GM19193 (cell line): ENCODE results near the gene GAMT.

ENCODE experiments used
- POLR2A ChIP-seq: IDR thresholded peaks from 4 replicates; pipeline ENCODE4 v1.6.1; 2011; ENCODE audit not compliant: insufficient read depth, insufficient read length; ENCODE audit errors: extremely low read depth

GAMT gene

DNA sequence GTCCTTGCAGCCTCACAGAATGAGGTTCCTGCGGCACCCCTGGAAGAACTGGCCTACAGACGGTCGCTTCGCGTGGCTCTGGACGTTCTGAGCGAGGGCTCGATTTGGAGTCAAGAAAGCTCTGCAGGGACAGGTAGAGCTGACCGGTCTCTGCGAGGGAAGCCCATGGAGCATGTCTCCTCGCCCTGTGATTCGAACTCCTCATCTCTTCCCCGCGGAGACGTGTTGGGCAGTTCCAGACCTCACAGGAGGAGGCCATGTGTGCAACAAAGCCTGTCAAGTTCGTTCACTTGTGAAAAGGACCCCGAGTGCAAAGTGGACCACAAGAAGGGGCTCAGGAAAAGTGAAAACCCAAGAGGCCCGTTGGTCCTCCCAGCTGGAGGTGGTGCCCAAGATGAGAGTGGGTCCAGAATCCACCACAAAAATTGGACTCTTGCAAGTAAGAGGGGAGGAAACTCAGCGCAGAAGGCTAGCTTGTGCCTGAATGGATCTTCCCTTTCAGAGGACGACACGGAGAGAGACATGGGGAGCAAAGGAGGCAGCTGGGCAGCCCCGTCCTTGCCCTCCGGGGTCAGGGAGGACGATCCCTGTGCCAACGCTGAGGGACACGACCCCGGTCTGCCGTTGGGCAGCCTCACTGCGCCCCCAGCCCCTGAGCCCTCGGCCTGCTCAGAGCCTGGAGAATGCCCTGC lies 41.1 kb downstream of the GAMT start:
- no peak for TF ChIP-seq POLR2A

DNA sequence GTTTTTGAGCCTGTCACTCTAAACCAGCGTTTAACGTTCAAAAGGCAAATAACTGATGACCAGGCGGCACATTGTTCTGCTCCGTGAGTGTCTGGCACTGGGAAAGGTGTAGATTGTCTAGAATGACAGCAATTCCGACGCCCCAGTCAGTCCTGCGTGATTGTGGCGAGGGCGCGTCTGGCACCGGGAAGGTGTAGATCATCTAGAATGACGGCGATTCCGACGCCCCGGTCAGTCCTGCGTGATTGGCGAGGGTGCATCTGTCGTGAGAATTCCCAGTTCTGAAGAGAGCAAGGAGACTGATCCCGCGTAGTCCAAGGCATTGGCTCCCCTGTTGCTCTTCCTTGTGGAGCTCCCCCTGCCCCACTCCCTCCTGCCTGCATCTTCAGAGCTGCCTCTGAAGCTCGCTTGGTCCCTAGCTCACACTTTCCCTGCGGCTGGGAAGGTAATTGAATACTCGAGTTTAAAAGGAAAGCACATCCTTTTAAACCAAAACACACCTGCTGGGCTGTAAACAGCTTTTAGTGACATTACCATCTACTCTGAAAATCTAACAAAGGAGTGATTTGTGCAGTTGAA lies 43.7 kb downstream of the GAMT start:
- TF ChIP-seq POLR2A = no peak

DNA sequence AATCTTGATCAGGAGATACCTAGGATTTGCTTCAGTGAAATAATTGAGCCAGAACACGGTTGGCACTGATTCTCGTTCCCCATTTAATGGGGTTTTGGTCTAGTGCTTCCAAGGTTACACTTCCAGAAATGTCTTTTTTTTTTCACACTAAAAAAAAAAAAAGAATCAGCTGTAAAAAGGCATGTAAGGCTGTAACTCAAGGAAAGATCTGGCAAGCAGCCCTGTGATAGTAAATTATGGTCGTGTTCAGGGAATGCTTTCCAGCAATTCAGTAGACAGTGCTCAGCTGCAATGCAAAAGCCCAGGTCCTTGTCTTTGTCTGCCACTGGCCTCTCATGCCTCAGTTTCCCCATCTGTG lies 44.9 kb downstream of the GAMT start:
- TF ChIP-seq POLR2A = no peak

DNA sequence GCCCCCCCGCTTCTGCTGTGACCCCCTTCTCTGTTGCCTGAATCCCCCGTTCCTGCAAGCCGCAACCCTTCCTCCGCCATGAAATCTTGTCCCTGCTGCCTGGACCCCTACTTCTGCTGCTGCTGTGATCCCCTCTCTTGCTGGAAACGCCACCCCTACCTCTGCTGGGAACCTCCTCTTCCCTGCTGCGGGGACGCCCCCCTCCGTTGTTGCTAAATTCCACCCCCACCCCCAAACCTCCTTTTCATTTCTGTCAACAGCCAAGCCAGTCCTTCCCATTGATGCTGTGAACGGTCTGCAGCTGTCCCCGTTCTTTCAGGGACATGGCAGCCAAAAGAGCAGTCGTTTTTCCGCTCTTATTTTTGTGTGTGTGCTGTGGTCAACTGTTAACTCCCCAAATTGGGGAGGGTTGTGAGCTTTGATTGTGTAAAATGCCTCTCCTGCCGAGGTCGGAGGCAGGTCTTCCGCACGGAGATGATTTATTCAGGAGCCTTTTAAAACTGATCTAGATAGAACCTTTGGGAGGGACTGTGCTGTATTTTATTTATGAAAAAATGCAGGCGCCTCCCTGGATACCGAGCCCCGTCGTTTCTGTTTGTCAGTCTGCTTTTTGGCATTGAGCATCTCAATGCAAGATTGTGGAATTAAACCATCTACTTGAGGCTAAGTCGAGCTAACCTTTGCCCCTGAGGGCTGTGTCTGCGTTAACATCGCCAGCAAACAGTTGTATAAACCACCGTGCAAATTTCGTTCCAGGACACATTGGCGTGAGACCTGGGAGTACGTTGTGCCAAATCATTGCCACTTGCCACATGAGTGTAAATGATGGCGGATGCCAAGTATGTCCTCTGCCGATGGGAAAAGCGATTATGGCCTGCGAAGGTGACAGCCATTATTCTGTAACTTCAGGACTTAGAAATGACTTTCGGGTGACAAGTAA lies 45.5 kb downstream of the GAMT start:
- no peak for TF ChIP-seq POLR2A

DNA sequence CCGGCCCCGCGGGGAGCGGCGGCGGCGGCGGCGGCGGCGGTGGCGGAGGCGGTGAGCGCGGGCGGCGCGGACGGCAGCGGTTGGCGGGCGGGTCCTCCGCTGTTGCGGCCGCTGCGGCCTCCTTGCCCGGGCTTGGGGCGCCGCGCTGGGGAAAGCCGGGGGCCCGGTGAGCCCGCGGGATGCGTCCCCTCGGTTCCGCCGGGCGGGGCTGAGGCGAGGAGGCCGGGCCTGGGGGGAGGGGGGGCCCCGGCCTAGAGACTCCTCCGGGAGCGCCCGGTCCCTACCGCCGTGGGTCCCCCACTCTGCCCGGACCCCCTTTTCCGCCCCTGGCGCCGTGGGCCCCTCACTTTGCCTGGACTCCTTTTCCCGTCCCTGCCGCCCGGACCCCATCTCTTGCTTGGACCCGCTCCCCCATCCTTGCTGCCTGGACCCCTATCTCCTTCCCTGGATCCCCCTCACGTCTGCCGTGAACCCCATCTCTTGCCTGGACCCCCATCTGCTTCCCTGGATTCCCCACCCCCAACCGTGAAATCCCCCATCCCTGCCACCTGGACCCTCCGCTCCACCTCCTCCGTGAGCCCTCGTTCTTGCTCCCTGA lies 46.3 kb downstream of the GAMT start:
- no peak for TF ChIP-seq POLR2A

DNA sequence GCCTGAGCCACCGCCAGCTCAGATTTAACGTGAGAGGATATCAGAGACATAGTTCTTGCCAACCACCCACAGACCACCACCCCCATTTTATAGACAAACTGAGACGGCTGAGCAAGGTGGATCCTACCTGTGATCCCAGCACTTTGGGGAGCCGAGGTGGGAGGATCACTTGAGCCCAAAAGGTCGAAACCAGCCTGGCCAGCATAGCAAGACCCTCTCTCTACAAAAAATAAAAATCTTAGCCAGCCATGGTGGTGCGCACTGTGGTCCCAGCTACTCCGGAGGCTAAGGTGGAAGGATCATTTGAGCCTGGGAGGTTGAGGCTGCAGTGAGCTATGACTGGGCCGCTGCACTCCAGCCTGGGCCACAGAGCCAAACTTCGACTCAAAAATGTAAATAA lies 48.2 kb downstream of the GAMT start:
- no peak for TF ChIP-seq POLR2A

DNA sequence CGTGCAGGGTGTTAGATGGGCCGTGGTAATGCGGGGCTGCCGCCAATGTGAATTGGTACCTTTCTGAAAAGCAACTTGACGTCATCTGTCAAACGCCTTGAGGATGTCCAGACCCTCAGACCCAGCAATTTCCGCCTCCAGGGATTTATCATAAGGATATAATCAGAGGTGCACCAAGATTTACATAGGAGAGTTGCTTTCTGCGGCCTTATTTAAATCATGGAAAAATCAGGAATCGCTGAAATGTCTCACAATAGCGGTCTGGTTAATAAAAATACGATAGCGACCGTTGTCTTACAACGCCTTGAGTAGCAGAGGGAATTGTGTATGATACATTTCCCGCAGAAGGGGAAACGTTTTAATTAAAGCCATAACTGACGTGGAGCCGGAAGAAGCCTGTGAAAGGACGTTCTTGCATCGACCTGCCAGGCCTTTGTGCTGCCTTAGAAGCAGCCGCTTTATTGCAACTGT lies 49.9 kb downstream of the GAMT start:
- no peak for TF ChIP-seq POLR2A

DNA sequence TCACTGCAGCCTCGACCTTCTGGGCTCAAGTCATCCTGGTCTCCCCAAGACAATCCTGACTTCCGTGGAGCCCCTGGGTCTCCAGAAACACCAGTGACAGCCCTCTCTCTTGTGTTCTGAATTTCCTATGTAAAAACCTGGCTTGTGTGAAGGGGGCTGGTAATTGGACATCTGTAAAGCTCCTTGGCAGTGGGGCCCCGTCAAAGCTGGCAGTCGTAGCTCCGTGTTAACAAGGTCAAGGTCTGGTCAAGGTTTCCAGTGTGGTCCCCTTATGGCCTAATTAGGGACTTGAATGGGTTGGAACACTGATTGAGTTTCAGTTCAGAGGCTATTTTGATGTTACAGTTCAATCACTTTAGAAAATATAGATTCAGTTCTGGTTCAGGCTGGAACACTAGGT lies 50.5 kb downstream of the GAMT start:
- TF ChIP-seq POLR2A = no peak

DNA sequence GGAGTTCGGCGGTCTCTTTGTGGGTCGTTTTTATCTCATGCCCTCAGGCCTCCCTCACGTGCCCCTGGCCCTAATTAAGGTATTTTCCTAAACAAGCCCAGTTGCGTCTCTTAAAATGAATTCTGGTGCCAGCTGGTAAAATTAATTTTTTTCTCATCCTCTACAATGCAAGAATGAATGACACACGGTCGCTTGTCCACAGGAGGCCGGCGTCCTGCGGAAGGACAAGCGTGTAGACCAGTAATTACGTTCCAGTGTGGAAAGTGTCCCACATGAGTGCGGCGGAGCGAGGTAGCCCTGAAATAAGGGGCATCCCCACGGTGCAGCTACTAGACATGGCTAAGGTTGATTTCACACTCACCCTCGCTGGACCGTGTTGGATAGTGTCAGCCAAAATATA lies 52.1 kb downstream of the GAMT start:
- TF ChIP-seq POLR2A = no peak
